ENCODE results near the gene ATF6B.
"Not testable (repeated sequence)": the region's sequence is repeated elsewhere in the genome, so short reads cannot be mapped to it uniquely, and the experiment has no call there.

Gene ATF6B

DNA sequence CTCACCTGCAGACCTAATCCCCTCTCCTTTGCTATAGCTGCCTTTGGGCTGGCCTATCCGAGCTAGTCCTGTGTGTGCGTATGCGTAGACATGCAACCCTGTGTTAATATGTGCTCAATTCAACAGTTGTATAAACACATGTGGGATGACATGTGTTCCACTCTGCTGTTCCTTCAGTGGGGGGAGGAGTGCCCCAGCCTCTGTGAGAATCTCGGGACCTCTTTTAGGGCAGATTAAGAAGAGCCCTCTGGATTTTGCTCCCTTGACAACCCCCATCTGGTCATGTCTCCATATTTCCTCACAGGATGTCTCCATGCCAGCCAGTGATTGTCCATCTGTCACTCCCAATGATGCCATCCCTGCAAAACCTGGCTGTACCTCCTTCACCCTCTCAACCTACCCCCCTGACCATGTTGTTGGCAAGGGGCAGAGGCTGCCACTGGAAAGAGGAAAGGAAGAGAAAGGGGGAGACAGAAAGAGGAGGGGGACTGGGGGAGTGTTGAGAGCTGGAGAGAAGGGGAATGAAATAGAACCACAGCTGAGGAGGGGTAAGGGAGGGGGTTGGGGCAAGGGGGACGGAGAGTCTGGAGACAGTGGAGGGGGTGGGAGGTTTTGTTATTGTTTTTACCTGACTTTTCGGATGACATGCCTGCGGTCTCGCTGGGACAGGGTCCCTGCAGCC, 23.3 kb upstream of the ATF6B start:
- TF ChIP-seq GATA1 (IDR thresholded peaks at IDR 0.05; ENCODE audit: low read depth, low read length), result no peak
- no peak for TF ChIP-seq POLR2A (IDR thresholded peaks at IDR 0.05; ENCODE audit: low read length)
- no peak for DNase-seq

DNA sequence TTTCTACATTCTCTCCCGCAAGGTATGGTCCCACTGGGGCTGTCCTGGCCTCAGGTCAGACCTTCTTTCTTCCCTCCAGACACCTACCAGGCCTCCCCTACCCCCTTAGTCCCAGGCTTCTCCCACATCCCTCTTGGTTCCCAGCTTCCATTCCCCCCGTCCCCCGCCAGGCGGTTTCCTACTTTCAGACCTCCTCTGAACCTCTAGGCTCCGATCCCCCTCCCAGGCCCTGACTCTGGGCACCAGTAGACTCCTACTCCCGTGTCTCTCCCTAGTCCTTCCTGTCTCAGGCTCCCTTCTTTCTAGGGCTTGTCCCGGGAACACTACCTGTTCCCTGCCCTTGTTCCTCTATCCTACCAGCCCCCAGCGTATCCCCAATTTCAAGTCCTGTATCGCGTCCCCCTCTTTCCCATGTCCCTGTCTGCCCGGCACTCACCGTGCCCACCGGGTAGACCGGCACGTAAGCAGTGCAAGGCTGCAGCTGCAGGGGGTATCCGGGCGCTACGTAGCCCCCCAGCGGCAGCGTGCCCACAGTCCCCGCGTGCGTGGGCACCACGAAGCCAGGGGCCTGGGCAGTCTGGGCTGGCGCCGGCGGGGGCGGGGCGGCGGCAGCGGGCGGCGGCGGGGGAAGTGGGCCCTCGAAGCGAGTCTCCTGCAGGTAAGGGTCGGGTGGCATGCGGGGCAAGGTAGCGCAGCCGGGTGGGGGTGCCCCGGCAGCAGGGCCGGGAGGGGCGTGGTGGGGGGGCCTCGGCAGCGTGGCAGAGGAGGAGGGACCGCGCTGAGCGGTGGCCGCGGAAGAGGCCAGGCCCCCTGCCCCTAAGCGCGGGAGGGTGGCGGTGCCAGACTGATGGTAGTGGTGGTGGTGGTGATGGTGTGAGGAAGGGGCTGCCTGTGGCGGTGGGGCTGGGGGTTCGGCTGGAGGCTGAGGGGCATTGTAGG, 22.2 kb upstream of the ATF6B start:
- no peak for DNase-seq
- TF ChIP-seq POLR2A (IDR thresholded peaks at IDR 0.05; ENCODE audit: low read length) (no peak), GATA1 (IDR thresholded peaks at IDR 0.05; ENCODE audit: low read depth, low read length) (no peak)

DNA sequence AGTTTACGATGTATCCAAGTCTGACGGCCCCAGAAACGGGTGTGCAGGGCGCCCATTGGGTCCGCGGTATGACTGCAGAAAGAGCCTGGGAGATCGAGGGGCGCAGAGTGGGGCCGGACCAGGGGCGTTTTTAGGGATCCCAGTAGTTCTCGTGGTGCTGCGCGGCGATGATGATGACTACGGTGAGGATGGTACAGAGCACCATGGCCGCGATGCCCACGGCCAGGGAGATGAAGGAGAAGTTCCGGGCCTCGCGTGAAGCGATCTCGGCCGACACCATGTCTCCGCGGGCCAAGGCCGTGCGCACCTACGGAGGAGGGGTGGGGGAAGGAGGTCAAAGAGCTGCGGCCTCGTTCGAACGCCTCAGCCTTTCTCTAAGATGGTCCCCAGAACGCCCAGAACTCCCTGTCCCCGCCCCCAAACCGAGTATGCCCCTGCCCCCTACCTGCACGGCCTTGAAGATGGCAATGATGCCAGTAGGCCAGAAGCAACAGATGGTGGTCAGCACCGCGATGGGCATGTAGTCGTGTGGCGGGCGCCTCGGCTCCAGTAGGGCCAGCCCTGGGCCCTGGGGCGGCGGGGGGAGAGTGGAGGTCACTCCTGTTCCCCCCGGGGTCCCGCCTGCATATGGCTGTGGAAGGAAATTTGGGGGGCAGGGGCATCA, 21.2 kb upstream of the ATF6B start:
- TF ChIP-seq GATA1 (IDR thresholded peaks at IDR 0.05; ENCODE audit: low read depth, low read length), result no peak
- no peak for TF ChIP-seq POLR2A (IDR thresholded peaks at IDR 0.05; ENCODE audit: low read length)
- DNase-seq, result no peak

DNA sequence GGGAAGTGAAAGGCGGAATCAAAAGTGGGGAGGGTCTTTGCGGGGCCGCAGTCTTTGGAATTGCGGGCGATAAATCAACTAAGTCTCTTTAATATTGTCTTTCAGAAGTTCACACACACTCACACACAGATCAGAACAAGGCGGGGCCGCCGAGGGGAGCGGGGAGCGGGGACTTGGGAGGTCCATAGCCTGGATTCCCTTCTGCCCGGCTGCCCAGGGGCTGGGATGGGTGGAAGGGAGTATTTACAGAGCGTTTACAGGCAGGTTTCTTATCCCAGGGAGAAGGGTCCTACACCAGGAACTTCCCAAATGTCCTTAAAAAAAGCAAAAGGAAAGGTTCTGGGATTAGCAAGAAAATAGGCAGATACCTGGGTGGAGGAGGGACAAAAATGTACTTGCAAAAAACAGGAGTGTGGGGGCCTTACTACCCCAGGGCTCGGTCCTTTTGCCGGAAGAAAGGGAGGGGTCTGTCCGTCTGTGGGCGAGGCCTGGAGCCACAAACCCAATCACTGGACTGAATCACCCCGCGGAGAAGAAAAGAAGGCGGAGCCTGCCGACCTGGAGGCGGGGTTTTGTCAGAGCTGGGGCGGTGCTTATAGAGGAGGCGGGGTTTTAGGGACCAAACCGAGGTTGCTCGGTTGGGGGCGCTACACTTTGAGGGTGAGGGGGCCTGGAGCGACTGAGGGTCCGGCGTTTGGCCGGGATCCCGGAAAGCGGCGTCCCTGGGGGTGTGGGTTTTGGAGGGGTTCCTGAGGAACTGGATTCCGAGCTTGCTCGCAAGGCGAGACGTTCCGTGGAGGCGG, 20.4 kb upstream of the ATF6B start:
- peak; percentile 88 for DNase-seq
- TF ChIP-seq GATA1 (IDR thresholded peaks at IDR 0.05; ENCODE audit: low read depth, low read length), result no peak
- TF ChIP-seq POLR2A (IDR thresholded peaks at IDR 0.05; ENCODE audit: low read length), result peak; percentile 28

DNA sequence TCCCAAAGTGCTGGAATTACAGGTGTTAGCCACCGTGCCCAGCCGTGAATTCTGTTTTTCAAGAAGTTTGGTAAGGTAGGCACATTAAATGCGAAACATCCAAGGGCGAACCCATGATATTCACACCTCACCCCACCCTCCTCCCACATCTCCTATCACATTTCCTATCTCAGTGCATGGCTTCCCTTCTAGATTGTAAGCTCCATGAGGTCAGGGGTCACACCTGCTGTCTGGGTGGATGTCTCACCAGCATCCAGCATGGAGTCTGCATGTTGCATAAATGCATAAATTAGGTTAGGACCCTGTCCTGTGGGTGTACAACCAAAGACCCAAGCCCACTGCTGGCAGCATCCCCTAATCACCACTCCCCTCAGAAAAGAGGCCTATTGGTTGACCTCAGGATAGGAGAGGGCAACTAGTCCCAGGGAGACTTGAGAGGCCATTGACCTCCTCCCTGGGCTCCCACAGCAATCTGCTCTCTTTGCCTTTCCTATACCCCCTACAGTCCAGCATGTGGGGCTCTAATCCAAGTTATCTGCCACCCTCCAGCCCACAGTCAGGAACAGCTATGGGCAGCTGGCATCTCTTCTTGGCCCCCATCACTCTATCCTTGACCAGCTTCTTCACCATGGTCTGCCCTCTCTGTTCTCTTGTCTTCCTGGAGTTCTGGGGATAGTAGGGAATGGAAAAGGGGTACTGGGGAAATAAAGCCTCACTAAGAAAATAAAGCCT, 19.5 kb upstream of the ATF6B start:
- TF ChIP-seq GATA1 (IDR thresholded peaks at IDR 0.05; ENCODE audit: low read depth, low read length) (no peak), POLR2A (IDR thresholded peaks at IDR 0.05; ENCODE audit: low read length) (no peak)

DNA sequence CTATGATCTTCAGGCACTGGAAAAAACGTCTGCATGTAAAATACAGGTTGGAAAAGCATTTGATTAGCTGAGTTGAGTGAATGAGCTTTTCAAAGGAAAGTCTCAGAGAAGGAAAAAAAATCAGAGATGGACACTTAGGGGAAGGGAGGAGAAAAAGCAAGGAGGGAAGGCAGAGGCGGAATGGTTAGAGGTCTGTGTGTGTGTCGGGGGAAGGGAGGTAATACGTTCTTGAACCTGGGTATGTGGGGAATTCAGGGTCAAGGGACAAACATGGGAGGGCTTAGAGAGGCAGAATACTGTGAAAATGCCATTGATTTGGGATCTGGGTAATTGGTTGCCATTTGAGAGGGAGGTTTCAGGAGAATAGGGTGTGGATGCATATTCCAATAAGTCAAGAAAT, 18.6 kb upstream of the ATF6B start:
- TF ChIP-seq POLR2A (IDR thresholded peaks at IDR 0.05; ENCODE audit: low read length) (no peak), GATA1 (IDR thresholded peaks at IDR 0.05; ENCODE audit: low read depth, low read length) (no peak)
- DNase-seq, result no peak

More for the DNA sequence above, 19.5 kb upstream of the ATF6B start:
- peak in 1 of 2 experiments; percentile 47 for DNase-seq

DNA sequence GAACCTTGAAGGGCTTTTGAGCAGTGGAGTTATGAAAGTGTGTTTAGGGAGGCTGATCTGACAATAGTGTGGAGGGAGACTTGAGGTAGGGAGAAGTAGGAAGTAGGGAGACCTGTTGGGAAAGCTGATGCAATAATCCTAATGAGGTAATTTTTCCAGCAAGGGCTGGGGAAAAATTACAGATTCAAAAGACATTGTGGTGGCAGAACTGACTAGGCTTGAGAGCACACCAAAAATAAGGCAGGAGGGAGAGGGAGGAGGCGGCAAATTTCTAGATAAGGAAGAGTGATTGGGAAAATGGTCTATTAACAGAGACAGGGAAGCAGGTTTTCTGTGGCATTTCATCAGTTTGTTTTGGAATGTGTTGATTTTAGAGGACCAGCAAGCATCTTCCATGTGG, 18.2 kb upstream of the ATF6B start:
- no peak for TF ChIP-seq POLR2A (IDR thresholded peaks at IDR 0.05; ENCODE audit: low read length)
- no peak for TF ChIP-seq GATA1 (IDR thresholded peaks at IDR 0.05; ENCODE audit: low read depth, low read length)

DNA sequence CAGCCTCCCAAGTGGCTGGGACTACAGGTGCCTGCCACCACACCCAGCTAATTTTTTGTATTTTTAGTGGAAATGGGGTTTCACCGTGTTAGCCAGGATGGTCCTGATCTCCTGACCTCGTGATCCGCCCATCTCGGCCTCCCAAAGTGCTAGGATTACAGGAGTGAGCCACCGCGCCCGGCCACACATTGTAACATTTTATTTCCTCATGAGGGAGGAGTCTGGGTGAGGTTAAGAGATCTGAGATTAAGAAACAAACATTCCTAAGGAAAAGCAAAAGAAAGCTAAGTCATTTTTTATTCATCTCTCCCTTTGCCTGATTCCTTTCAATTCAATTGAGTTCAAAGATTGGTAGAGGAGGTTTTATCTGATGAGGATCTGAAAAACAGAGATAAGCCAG, 16.2 kb upstream of the ATF6B start:
- DNase-seq, result not testable (repeated sequence)

More for the DNA sequence above, 18.2 kb upstream of the ATF6B start:
- no peak for DNase-seq

DNA sequence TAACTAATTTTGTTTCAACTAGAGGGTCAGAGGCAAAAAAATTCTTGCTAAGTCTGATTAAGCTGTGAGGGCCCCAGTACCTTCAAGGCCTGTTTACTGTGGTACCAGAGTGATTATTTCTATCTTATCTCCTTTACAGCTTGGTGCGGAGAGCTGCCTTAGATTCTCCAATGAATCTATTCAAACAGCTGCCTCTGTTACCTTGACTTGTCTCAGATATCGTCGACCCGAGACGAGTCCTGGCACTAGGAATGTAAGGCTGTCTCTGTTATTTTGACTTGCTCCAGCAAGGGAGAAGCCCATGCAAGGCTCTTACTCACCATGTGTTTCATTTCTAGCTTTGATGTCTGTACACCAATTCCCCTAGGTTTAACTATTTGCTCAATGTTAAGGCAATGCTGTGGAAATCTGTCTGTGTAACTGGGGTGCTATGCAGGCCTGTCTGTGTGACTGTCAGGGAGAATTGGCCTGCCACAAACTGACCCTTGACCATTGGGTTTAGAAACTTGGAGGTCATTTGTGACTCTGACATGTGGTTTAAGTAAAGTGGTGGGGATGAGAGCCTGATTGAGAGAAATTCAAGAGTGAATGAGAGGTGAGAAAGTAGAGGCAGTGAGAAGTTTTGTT, 12.5 kb upstream of the ATF6B start:
- TF ChIP-seq POLR2A (IDR thresholded peaks at IDR 0.05; ENCODE audit: low read length) (no peak), GATA1 (IDR thresholded peaks at IDR 0.05; ENCODE audit: low read depth, low read length) (no peak)
- DNase-seq, result peak; percentile 63 to 91

DNA sequence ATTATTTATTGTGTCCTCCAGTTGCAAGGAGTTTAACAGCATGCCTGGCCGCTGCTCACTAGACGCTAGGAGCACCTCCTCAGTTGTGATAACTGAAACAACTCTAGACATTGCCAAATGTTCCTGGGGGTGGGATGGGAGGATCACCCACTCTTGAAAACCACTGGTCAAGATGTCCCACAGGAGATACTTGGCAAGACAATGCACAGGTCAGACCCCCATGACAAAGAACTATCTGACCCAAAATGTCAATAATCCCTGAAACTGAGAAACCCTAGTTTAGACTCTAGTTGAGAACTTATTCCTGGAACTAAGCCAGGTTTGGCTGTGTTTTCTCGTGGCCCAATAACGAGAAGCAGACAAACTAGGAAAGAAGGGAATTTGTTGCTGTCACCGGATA, 11.5 kb upstream of the ATF6B start:
- DNase-seq, result no peak
- no peak for TF ChIP-seq GATA1 (IDR thresholded peaks at IDR 0.05; ENCODE audit: low read depth, low read length)

DNA sequence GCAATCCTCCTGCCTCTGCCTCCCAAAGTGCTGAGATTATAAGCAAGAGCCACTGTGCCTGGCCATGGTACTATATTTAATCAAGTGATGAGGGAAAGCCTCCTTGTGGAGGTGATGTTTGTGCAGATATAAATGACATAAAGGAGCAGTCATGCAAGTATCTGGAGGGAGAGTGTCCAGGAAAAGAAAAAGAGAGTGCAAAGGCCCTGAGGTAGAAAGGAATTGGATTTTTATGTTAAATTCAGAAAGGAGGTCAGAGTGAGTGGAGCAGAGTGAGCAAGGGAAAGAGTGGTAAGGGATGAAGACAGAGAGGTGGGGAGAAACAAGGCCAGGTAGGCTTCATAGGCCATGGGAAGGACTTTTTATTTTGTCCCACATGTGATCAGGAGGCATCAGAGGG, 9.4 kb upstream of the ATF6B start:
- DNase-seq, result no peak
- TF ChIP-seq GATA1 (IDR thresholded peaks at IDR 0.05; ENCODE audit: low read depth, low read length) (no peak), POLR2A (IDR thresholded peaks at IDR 0.05; ENCODE audit: low read length) (no peak)

DNA sequence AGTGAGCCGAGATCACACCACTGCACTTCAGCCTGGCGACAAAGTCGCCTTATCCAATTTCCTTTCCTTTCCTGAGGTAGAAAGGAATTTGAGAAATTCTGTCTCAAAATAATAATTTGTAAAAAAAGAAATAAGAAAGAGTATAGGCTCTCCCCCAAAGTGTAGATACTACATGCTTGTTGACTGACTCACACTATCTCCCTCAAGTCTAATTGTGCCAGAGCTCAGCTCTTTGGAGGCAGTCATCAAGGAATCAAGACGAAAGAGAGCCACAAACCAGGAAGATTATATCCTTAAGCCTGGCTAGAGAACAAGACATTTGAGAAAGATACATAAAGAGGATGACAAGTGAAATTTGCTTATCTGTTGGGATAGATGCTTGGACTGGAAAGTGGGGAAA, 5.7 kb upstream of the ATF6B start:
- TF ChIP-seq GATA1 (IDR thresholded peaks at IDR 0.05; ENCODE audit: low read depth, low read length), result no peak
- no peak for TF ChIP-seq POLR2A (IDR thresholded peaks at IDR 0.05; ENCODE audit: low read length)
- DNase-seq, result no peak

DNA sequence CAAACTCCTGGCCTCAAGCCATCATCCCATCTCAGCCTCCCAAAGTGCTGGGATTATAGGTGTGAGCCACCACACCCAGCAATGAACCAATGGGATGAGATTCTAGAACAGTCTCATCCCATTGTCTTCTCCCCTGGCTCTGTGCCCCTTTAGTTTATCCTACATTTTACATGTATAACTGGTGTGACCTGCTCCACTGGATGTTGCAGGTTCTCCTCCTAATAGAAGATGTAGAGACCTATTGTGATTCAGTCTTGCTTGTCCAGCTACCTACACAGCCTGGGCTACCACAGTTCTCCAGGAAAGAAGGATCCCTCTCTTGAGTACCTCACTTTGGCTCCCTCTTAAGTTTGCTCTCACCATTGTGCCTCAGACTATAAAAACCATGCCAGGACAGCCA, 4.1 kb upstream of the ATF6B start:
- TF ChIP-seq POLR2A (IDR thresholded peaks at IDR 0.05; ENCODE audit: low read length) (no peak), GATA1 (IDR thresholded peaks at IDR 0.05; ENCODE audit: low read depth, low read length) (no peak)
- no peak for DNase-seq
